Neutrophil (primary cell): ENCODE results near the gene PLBD2.

ENCODE experiments used
- H3K27ac ChIP-seq: fragments of 200-600 bp; sonication (generic); 2 replicates; pipeline ENCODE4 v1.5.1; 2016; ENCODE audit warnings: mild to moderate bottlenecking, moderate library complexity
- H3K27me3 ChIP-seq: fragments of 200-600 bp; sonication (generic); 2 replicates; pipeline ENCODE4 v1.6.0; 2016; ENCODE audit warnings: mild to moderate bottlenecking
- H3K36me3 ChIP-seq: fragments of 200-600 bp; sonication (generic); 2 replicates; pipeline ENCODE4 v1.5.1; 2017
- H3K4me1 ChIP-seq, 2 experiments: fragments of 200-600 bp in 1 of 2; sonication (generic) in 1 of 2; 1 replicate in 1 of 2; 2 replicates in 1 of 2; pipeline versions ENCODE4 v1.5.1 to v1.6.1; 2013 to 2016; ENCODE audit warnings: low read depth in 1 of 2, low read length in 1 of 2, mild to moderate bottlenecking in 1 of 2, moderate library complexity in 1 of 2; ENCODE audit not compliant: control insufficient read depth in 1 of 2, insufficient read depth in 1 of 2
- H3K4me3 ChIP-seq, 2 experiments: fragments of 200-600 bp in 1 of 2; sonication (generic) in 1 of 2; 1 replicate in 1 of 2; 2 replicates in 1 of 2; pipeline ENCODE4 v1.5.1; 2013 to 2016; ENCODE audit warnings: low read depth in 1 of 2, low read length in 1 of 2, mild to moderate bottlenecking in 1 of 2, moderate library complexity in 1 of 2
- H3K9me3 ChIP-seq: fragments of 200-600 bp; sonication (generic); 2 replicates; pipeline ENCODE4 v1.5.1; 2016
- TF ChIP-seq, protein P1 (sequence below): fragments of 200-600 bp; sonication (generic); IDR thresholded peaks from 2 replicates; pipeline ENCODE4 v1.5.1; 2016; ENCODE audit warnings: antibody characterized with exemption

Gene PLBD2

GRCh38 chr12:113440336-113440735 is 81.9 kb downstream of the PLBD2 start:
- peaks cover 17% of the 10 kb centered on the region for H3K27me3 ChIP-seq
- no peak overlapping the region for H3K4me3 ChIP-seq
- TF ChIP-seq, protein P1, sequence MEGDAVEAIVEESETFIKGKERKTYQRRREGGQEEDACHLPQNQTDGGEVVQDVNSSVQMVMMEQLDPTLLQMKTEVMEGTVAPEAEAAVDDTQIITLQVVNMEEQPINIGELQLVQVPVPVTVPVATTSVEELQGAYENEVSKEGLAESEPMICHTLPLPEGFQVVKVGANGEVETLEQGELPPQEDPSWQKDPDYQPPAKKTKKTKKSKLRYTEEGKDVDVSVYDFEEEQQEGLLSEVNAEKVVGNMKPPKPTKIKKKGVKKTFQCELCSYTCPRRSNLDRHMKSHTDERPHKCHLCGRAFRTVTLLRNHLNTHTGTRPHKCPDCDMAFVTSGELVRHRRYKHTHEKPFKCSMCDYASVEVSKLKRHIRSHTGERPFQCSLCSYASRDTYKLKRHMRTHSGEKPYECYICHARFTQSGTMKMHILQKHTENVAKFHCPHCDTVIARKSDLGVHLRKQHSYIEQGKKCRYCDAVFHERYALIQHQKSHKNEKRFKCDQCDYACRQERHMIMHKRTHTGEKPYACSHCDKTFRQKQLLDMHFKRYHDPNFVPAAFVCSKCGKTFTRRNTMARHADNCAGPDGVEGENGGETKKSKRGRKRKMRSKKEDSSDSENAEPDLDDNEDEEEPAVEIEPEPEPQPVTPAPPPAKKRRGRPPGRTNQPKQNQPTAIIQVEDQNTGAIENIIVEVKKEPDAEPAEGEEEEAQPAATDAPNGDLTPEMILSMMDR, result no peak
- H3K9me3 ChIP-seq, result no peaks in the 10 kb centered on the region
- peaks cover 4% of the 10 kb centered on the region in 2 experiments for H3K4me1 ChIP-seq
- no peaks in the 10 kb centered on the region for H3K36me3 ChIP-seq
- no peak overlapping the region for H3K27ac ChIP-seq
